Neural progenitor cell (in vitro differentiated cells): ENCODE data around the gene ZFP69B.

Experiments
- CTCF ChIP-seq: fragments of 200-600 bp; sonication (generic); IDR thresholded peaks from 2 replicates; pipeline ENCODE4 v1.5.1; 2017; ENCODE audit warnings: antibody characterized with exemption, mild to moderate bottlenecking
- EZH2 ChIP-seq: fragments of 200-600 bp; sonication (generic); IDR thresholded peaks from 2 replicates; pipeline ENCODE4 v1.6.1; 2017; ENCODE audit warnings: antibody characterized with exemption, mild to moderate bottlenecking, moderate library complexity
- EZH2phosphoT487 ChIP-seq: fragments of 200-600 bp; sonication (generic); IDR thresholded peaks from 2 replicates; pipeline ENCODE4 v1.6.1; 2017; ENCODE audit warnings: antibody characterized with exemption

GRCh38 chr1:40476924-40477677, 26.8 kb downstream of the ZFP69B start, which contains the start of gene ZFP69:
- TF ChIP-seq CTCF = no peak
- TF ChIP-seq EZH2phosphoT487 = no peak
- no peak for TF ChIP-seq EZH2
